Measurements from ENCODE around the gene JAKMIP1. TPM values are rescaled to one million over a fixed set of nuclear protein-coding genes. Genes with fewer than 3 reads are reported as not detected.
A peak's percentile ranks its signal among the peaks of the same experiment; 100 is the strongest.

The JAKMIP1 gene
- total RNA-seq, 2 experiments from 2014 or later: 2.0 to 2.1 TPM

- Histone ChIP-seq H3K27ac (ENCODE audit: low read depth in 1 of 2, low read length in 2 of 2) (no peak overlapping the region), H3K27me3 (ENCODE audit: control insufficient read depth in 1 of 2, insufficient read depth in 2 of 2, low read length in 2 of 2) (no peaks in the 10 kb centered on the region), H3K4me1 (ENCODE audit: insufficient read depth, low read length) (peaks cover 33% of the 10 kb centered on the region), H3K4me3 (ENCODE audit: low read length) (no peak overlapping the region), H3K36me3 (ENCODE audit: insufficient read depth, low read length) (no peaks in the 10 kb centered on the region), H3K9me3 (ENCODE audit: control insufficient read depth in 1 of 2, insufficient read depth in 1 of 2, low read length in 2 of 2) (no peaks in the 10 kb centered on the region)
- no peak overlapping the region for H3K27ac Mint-ChIP-seq
- no peak for ATAC-seq (ENCODE audit: poor library complexity)
- no peaks in the 10 kb centered on the region for H3K9me3 Mint-ChIP-seq
- no peaks in the 10 kb centered on the region for H3K36me3 Mint-ChIP-seq (ENCODE audit: low read depth)
- TF ChIP-seq CTCF (IDR thresholded peaks at IDR 0.05): no peak
- peaks cover 12% of the 10 kb centered on the region for H3K27me3 Mint-ChIP-seq
- ChIA-PET POLR2A (no interaction called here), CTCF (no interaction called here)
- intact Hi-C loops (cut with DNase I, micrococcal nuclease): no loop called here
- peaks cover 5% of the 10 kb centered on the region for H3K4me1 Mint-ChIP-seq (ENCODE audit: low read depth)
- DNase-seq: no peak
- H3K4me3 Mint-ChIP-seq: no peak overlapping the region
Observed at GRCh38 chr4:6154875-6155274, 45.5 kb downstream of the JAKMIP1 start.

GRCh38 chr4:6153874-6154273 lies 46.5 kb downstream of the JAKMIP1 start:
- H3K36me3 ChIP-seq (ENCODE audit: insufficient read depth, low read length): no peaks in the 10 kb centered on the region
- no peak overlapping the region for H3K27ac ChIP-seq (ENCODE audit: low read depth in 1 of 2, low read length in 2 of 2)
- Mint-ChIP-seq H3K9me3 (no peaks in the 10 kb centered on the region), H3K27ac (no peak overlapping the region), H3K27me3 (peaks cover 12% of the 10 kb centered on the region), H3K36me3 (ENCODE audit: low read depth) (no peaks in the 10 kb centered on the region), H3K4me3 (no peak overlapping the region), H3K4me1 (ENCODE audit: low read depth) (peaks cover 5% of the 10 kb centered on the region)
- H3K4me3 ChIP-seq (ENCODE audit: low read length): no peak overlapping the region
- ChIA-PET POLR2A (no interaction called here), CTCF (no interaction called here)
- intact Hi-C loops (cut with DNase I, micrococcal nuclease): no loop called here
- no peaks in the 10 kb centered on the region for H3K9me3 ChIP-seq (ENCODE audit: control insufficient read depth in 1 of 2, insufficient read depth in 1 of 2, low read length in 2 of 2)
- H3K4me1 ChIP-seq (ENCODE audit: insufficient read depth, low read length): peaks cover 33% of the 10 kb centered on the region
- no peak for TF ChIP-seq CTCF (IDR thresholded peaks at IDR 0.05)
- DNase-seq: no peak
- ATAC-seq (ENCODE audit: poor library complexity): no peak
- no peaks in the 10 kb centered on the region for H3K27me3 ChIP-seq (ENCODE audit: control insufficient read depth in 1 of 2, insufficient read depth in 2 of 2, low read length in 2 of 2)

GRCh38 chr4:6152869-6153705 lies 47.3 kb downstream of the JAKMIP1 start:
- peaks cover 5% of the 10 kb centered on the region for H3K4me1 Mint-ChIP-seq (ENCODE audit: low read depth)
- ChIA-PET POLR2A (no interaction called here), CTCF (no interaction called here)
- no peaks in the 10 kb centered on the region for H3K9me3 ChIP-seq (ENCODE audit: control insufficient read depth in 1 of 2, insufficient read depth in 1 of 2, low read length in 2 of 2)
- H3K4me3 ChIP-seq (ENCODE audit: low read length): no peak overlapping the region
- DNase-seq (peak in 1 of 14 experiments; percentile 61), ATAC-seq (ENCODE audit: poor library complexity) (no peak)
- no peaks in the 10 kb centered on the region for H3K27me3 ChIP-seq (ENCODE audit: control insufficient read depth in 1 of 2, insufficient read depth in 2 of 2, low read length in 2 of 2)
- H3K27ac ChIP-seq (ENCODE audit: low read depth in 1 of 2, low read length in 2 of 2): no peak overlapping the region
- H3K27me3 Mint-ChIP-seq: peaks cover 12% of the 10 kb centered on the region
- intact Hi-C loops (cut with DNase I, micrococcal nuclease): no loop called here
- no peaks in the 10 kb centered on the region for H3K36me3 Mint-ChIP-seq (ENCODE audit: low read depth)
- no peak overlapping the region for H3K27ac Mint-ChIP-seq
- no peaks in the 10 kb centered on the region for H3K36me3 ChIP-seq (ENCODE audit: insufficient read depth, low read length)
- H3K4me1 ChIP-seq (ENCODE audit: insufficient read depth, low read length): peaks cover 31% of the 10 kb centered on the region
- H3K9me3 Mint-ChIP-seq: no peaks in the 10 kb centered on the region
- TF ChIP-seq CTCF (IDR thresholded peaks at IDR 0.05): no peak
- peak overlapping the region; percentile 1 for H3K4me3 Mint-ChIP-seq
